IPS-15b (cell line): ENCODE results near the gene INSYN2B.

Experiments used
- H3K27me3 ChIP-seq: one replicate; pipeline ENCODE4 v1.6.1; 2013; ENCODE audit warnings: low read length; ENCODE audit not compliant: control insufficient read depth, insufficient read depth
- H3K36me3 ChIP-seq: one replicate; pipeline ENCODE4 v1.6.1; 2013; ENCODE audit warnings: low read length; ENCODE audit not compliant: control insufficient read depth, insufficient read depth
- H3K4me1 ChIP-seq: one replicate; pipeline ENCODE4 v1.6.1; 2013; ENCODE audit warnings: mild to moderate bottlenecking, low read length; ENCODE audit not compliant: control insufficient read depth, insufficient read depth
- H3K4me3 ChIP-seq: one replicate; pipeline ENCODE4 v1.5.1; 2013; ENCODE audit warnings: low read depth, low read length
- H3K9ac ChIP-seq: one replicate; pipeline ENCODE4 v1.6.1; 2013; ENCODE audit warnings: low read depth, mild to moderate bottlenecking, low read length
- H3K9me3 ChIP-seq: one replicate; pipeline ENCODE4 v1.6.1; 2013; ENCODE audit warnings: mild to moderate bottlenecking, low read length; ENCODE audit not compliant: control insufficient read depth, insufficient read depth

The INSYN2B gene

GRCh38 chr5:169944922-169945680, 35.2 kb downstream of the INSYN2B start:
- H3K27me3 ChIP-seq, result no peaks in the 10 kb centered on the region
- no peaks in the 10 kb centered on the region for H3K9me3 ChIP-seq
- no peaks in the 10 kb centered on the region for H3K36me3 ChIP-seq
- H3K4me1 ChIP-seq, result peaks cover 8% of the 10 kb centered on the region
- H3K9ac ChIP-seq, result no peak overlapping the region
- H3K4me3 ChIP-seq, result no peak overlapping the region

GRCh38 chr5:169944115-169944514, 36.2 kb downstream of the INSYN2B start:
- peaks cover 8% of the 10 kb centered on the region for H3K4me1 ChIP-seq
- H3K4me3 ChIP-seq, result no peak overlapping the region
- no peaks in the 10 kb centered on the region for H3K27me3 ChIP-seq
- no peaks in the 10 kb centered on the region for H3K36me3 ChIP-seq
- H3K9me3 ChIP-seq, result no peaks in the 10 kb centered on the region
- no peak overlapping the region for H3K9ac ChIP-seq

GRCh38 chr5:169943026-169943425, 37.3 kb downstream of the INSYN2B start:
- Histone ChIP-seq H3K27me3 (no peaks in the 10 kb centered on the region), H3K4me1 (peaks cover 8% of the 10 kb centered on the region), H3K36me3 (no peaks in the 10 kb centered on the region), H3K4me3 (no peak overlapping the region), H3K9me3 (no peaks in the 10 kb centered on the region), H3K9ac (no peak overlapping the region)

- H3K4me3 ChIP-seq, result no peak overlapping the region
- no peaks in the 10 kb centered on the region for H3K9me3 ChIP-seq
- H3K27me3 ChIP-seq, result no peaks in the 10 kb centered on the region
- H3K9ac ChIP-seq, result no peak overlapping the region
- H3K4me1 ChIP-seq, result peaks cover 8% of the 10 kb centered on the region
- no peaks in the 10 kb centered on the region for H3K36me3 ChIP-seq
These were observed 38.1 kb downstream of the INSYN2B start for GRCh38 chr5:169942181-169942580.

- H3K4me3 ChIP-seq, result no peak overlapping the region
- no peaks in the 10 kb centered on the region for H3K9me3 ChIP-seq
- peaks cover 8% of the 10 kb centered on the region for H3K4me1 ChIP-seq
- no peaks in the 10 kb centered on the region for H3K27me3 ChIP-seq
- no peak overlapping the region for H3K9ac ChIP-seq
- no peaks in the 10 kb centered on the region for H3K36me3 ChIP-seq
These were observed 38.8 kb downstream of the INSYN2B start for GRCh38 chr5:169941542-169941941.

- Histone ChIP-seq H3K4me3 (no peak overlapping the region), H3K4me1 (no peaks in the 10 kb centered on the region), H3K9me3 (no peaks in the 10 kb centered on the region), H3K9ac (no peak overlapping the region), H3K27me3 (no peaks in the 10 kb centered on the region), H3K36me3 (no peaks in the 10 kb centered on the region)
These were observed 40.6 kb downstream of the INSYN2B start for GRCh38 chr5:169939731-169940130.

- Histone ChIP-seq H3K9me3 (no peaks in the 10 kb centered on the region), H3K4me3 (no peak overlapping the region), H3K36me3 (no peaks in the 10 kb centered on the region), H3K4me1 (no peaks in the 10 kb centered on the region), H3K27me3 (no peaks in the 10 kb centered on the region), H3K9ac (no peak overlapping the region)
These were observed 41.9 kb downstream of the INSYN2B start for GRCh38 chr5:169938439-169938838.

- Histone ChIP-seq H3K4me1 (no peaks in the 10 kb centered on the region), H3K36me3 (no peaks in the 10 kb centered on the region), H3K9ac (no peak overlapping the region), H3K4me3 (no peak overlapping the region), H3K27me3 (no peaks in the 10 kb centered on the region), H3K9me3 (no peaks in the 10 kb centered on the region)
These were observed 44.5 kb downstream of the INSYN2B start for GRCh38 chr5:169935762-169936161.

GRCh38 chr5:169934990-169935389, 45.3 kb downstream of the INSYN2B start:
- Histone ChIP-seq H3K9me3 (no peaks in the 10 kb centered on the region), H3K36me3 (no peaks in the 10 kb centered on the region), H3K4me1 (no peaks in the 10 kb centered on the region), H3K9ac (no peak overlapping the region), H3K4me3 (no peak overlapping the region), H3K27me3 (no peaks in the 10 kb centered on the region)

- H3K9ac ChIP-seq, result no peak overlapping the region
- no peaks in the 10 kb centered on the region for H3K9me3 ChIP-seq
- no peak overlapping the region for H3K4me3 ChIP-seq
- H3K36me3 ChIP-seq, result no peaks in the 10 kb centered on the region
- no peaks in the 10 kb centered on the region for H3K27me3 ChIP-seq
- no peaks in the 10 kb centered on the region for H3K4me1 ChIP-seq
These were observed 46.7 kb downstream of the INSYN2B start for GRCh38 chr5:169933616-169934015.

- Histone ChIP-seq H3K4me1 (no peaks in the 10 kb centered on the region), H3K9me3 (no peaks in the 10 kb centered on the region), H3K36me3 (no peaks in the 10 kb centered on the region), H3K9ac (no peak overlapping the region), H3K27me3 (no peaks in the 10 kb centered on the region), H3K4me3 (no peak overlapping the region)
These were observed 47.2 kb downstream of the INSYN2B start for GRCh38 chr5:169933127-169933526.

- Histone ChIP-seq H3K4me3 (no peak overlapping the region), H3K9me3 (no peaks in the 10 kb centered on the region), H3K9ac (no peak overlapping the region), H3K27me3 (no peaks in the 10 kb centered on the region), H3K36me3 (no peaks in the 10 kb centered on the region), H3K4me1 (no peaks in the 10 kb centered on the region)
These were observed 56.3 kb downstream of the INSYN2B start for GRCh38 chr5:169923988-169924387.
